OCI-LY3 (cell line): ENCODE data around the gene ZEB2.

Source experiments
- EZH2phosphoT487 ChIP-seq: fragments of 200-600 bp; shearing (Covaris generic); IDR thresholded peaks from 2 replicates; pipeline ENCODE4 v1.6.1; 2018; ENCODE audit warnings: antibody characterized with exemption, mixed run types, low read depth
- TF ChIP-seq, protein P1 (sequence below): fragments of 200-600, 300-600 bp; sonication (generic); IDR thresholded peaks from 2 replicates; pipeline ENCODE4 v1.5.1; 2014; ENCODE audit warnings: antibody characterized with exemption, low read length, low read depth

GRCh38 chr2:144524118-144525009, 4.4 kb upstream of the ZEB2 start:
- TF ChIP-seq, protein P1, sequence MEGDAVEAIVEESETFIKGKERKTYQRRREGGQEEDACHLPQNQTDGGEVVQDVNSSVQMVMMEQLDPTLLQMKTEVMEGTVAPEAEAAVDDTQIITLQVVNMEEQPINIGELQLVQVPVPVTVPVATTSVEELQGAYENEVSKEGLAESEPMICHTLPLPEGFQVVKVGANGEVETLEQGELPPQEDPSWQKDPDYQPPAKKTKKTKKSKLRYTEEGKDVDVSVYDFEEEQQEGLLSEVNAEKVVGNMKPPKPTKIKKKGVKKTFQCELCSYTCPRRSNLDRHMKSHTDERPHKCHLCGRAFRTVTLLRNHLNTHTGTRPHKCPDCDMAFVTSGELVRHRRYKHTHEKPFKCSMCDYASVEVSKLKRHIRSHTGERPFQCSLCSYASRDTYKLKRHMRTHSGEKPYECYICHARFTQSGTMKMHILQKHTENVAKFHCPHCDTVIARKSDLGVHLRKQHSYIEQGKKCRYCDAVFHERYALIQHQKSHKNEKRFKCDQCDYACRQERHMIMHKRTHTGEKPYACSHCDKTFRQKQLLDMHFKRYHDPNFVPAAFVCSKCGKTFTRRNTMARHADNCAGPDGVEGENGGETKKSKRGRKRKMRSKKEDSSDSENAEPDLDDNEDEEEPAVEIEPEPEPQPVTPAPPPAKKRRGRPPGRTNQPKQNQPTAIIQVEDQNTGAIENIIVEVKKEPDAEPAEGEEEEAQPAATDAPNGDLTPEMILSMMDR = no peak
- TF ChIP-seq EZH2phosphoT487 = no peak
